Neural cell (in vitro differentiated cells): ENCODE data around the gene NAGK. TPM values are rescaled to one million over a fixed set of nuclear protein-coding genes. Genes with fewer than 3 reads are reported as not detected.

Experiments
- H2AFZ ChIP-seq: fragments of 200-600, 300-800 bp; sonication (generic), shearing (Covaris generic); 2 replicates; pipeline ENCODE4 v1.6.0; 2014; ENCODE audit warnings: low read depth, mild to moderate bottlenecking, antibody characterized with exemption, low read length, moderate library complexity
- H3F3A ChIP-seq: fragments of 200-600 bp; shearing (Covaris generic); 2 replicates; pipeline ENCODE4 v1.6.1; 2016; ENCODE audit warnings: mild to moderate bottlenecking, moderate library complexity, mixed read lengths, antibody characterized with exemption, low read length; ENCODE audit not compliant: insufficient read depth, poor library complexity, severe bottlenecking
- H3K27ac ChIP-seq: fragments of 200-600, 300-800 bp; sonication (generic), shearing (Covaris generic); 2 replicates; pipeline ENCODE4 v1.5.1; 2014; ENCODE audit warnings: mild to moderate bottlenecking, low read length, moderate library complexity
- H3K27me3 ChIP-seq: fragments of 300-800, 200-600 bp; sonication (generic), shearing (Covaris generic); 2 replicates; pipeline ENCODE4 v1.6.0; 2014; ENCODE audit warnings: mild to moderate bottlenecking, low read depth, low read length, moderate library complexity; ENCODE audit not compliant: insufficient read depth
- H3K36me3 ChIP-seq: fragments of 300-800, 200-600 bp; sonication (generic), shearing (Covaris generic); 2 replicates; pipeline ENCODE4 v1.5.1; 2014; ENCODE audit warnings: mild to moderate bottlenecking, antibody characterized with exemption, low read length, moderate library complexity; ENCODE audit not compliant: insufficient read depth
- H3K4me2 ChIP-seq: fragments of 300-800, 200-600 bp; sonication (generic), shearing (Covaris generic); 2 replicates; pipeline ENCODE4 v1.6.0; 2014; ENCODE audit warnings: mild to moderate bottlenecking, low read length
- H3K4me3 ChIP-seq: fragments of 300-800, 200-600 bp; sonication (generic), shearing (Covaris generic); 2 replicates; pipeline ENCODE4 v1.5.1; 2014; ENCODE audit warnings: mild to moderate bottlenecking, low read length, moderate library complexity
- H3K79me2 ChIP-seq: fragments of 200-600 bp; shearing (Covaris generic); replicated peaks from 2 replicates; pipeline ENCODE4 v1.6.0; 2014; ENCODE audit warnings: mild to moderate bottlenecking, low read length, moderate library complexity; ENCODE audit not compliant: insufficient read depth
- H3K9ac ChIP-seq: fragments of 300-800, 200-600 bp; sonication (generic), shearing (Covaris generic); 2 replicates; pipeline ENCODE4 v1.6.1; 2016; ENCODE audit warnings: mild to moderate bottlenecking, low read length, mixed read lengths
- H3K9me2 ChIP-seq: fragments of 200-600 bp; shearing (Covaris generic); 2 replicates; pipeline ENCODE4 v1.6.1; 2016; ENCODE audit warnings: mild to moderate bottlenecking, low read length, mixed read lengths; ENCODE audit not compliant: insufficient read depth
- H3K9me3 ChIP-seq: fragments of 200-600, 300-800 bp; sonication (generic), shearing (Covaris generic); 2 replicates; pipeline ENCODE4 v1.6.1; 2016; ENCODE audit warnings: mild to moderate bottlenecking, mixed run types, low read length, moderate library complexity, mixed read lengths
- H4K20me1 ChIP-seq: fragments of 200-600 bp; shearing (Covaris generic); 2 replicates; pipeline ENCODE4 v1.6.1; 2016; ENCODE audit warnings: mild to moderate bottlenecking, mixed run types; ENCODE audit not compliant: insufficient read depth
- CTCF ChIP-seq: fragments of 450-650 bp; IDR thresholded peaks from 2 replicates; pipeline ENCODE4 v1.5.1; 2014; ENCODE audit warnings: antibody characterized with exemption, mild to moderate bottlenecking, moderate library complexity; ENCODE audit not compliant: poor library complexity, severe bottlenecking
- EP300 ChIP-seq: fragments of 450-650 bp; conservative IDR thresholded peaks from 2 replicates; pipeline ENCODE4 v1.6.1; 2014; ENCODE audit warnings: antibody characterized with exemption, mild to moderate bottlenecking, moderate library complexity; ENCODE audit not compliant: poor library complexity, severe bottlenecking
- EZH2 ChIP-seq: fragments of 200-600, 300-800 bp; shearing (Covaris generic), sonication (generic); IDR thresholded peaks from 2 replicates; pipeline ENCODE4 v1.6.1; 2014; ENCODE audit warnings: antibody characterized with exemption, low read length, borderline replicate concordance, mild to moderate bottlenecking; ENCODE audit not compliant: insufficient read depth, poor library complexity, severe bottlenecking
- MXI1 ChIP-seq: fragments of 450-650 bp; conservative IDR thresholded peaks from 2 replicates; pipeline ENCODE4 v1.6.1; 2014; ENCODE audit warnings: antibody characterized with exemption, mild to moderate bottlenecking; ENCODE audit not compliant: poor library complexity, severe bottlenecking
- POLR2AphosphoS5 ChIP-seq: IDR thresholded peaks from 2 replicates; pipeline ENCODE4 v1.6.1; 2012
- RAD21 ChIP-seq: fragments of 450-650 bp; conservative IDR thresholded peaks from 2 replicates; pipeline ENCODE4 v1.6.1; 2014; ENCODE audit warnings: antibody characterized with exemption, mild to moderate bottlenecking, moderate library complexity
- REST ChIP-seq: IDR thresholded peaks from 2 replicates; pipeline ENCODE4 v1.6.1; 2012; ENCODE audit warnings: borderline replicate concordance
- SMC3 ChIP-seq: fragments of 450-650 bp; conservative IDR thresholded peaks from 2 replicates; pipeline ENCODE4 v1.6.1; 2014; ENCODE audit warnings: antibody characterized with exemption, mild to moderate bottlenecking, moderate library complexity; ENCODE audit not compliant: poor library complexity
- TAF1 ChIP-seq: IDR thresholded peaks from 2 replicates; pipeline ENCODE4 v1.6.1; 2012; ENCODE audit warnings: low read depth
- polyA plus RNA-seq: library from polyadenylated mRNA; depleted of rRNA; stranded (reverse); fragments of >200 nt; gene quantifications from 2 replicates; pipeline ENCODE4 v1.2.3, GENCODE V29; 2014

The NAGK gene
- polyA plus RNA-seq, 1 donor from 2014 or later: 123 TPM

- H3F3A ChIP-seq: no peaks in the 10 kb centered on the region
- no peak overlapping the region for H3K9ac ChIP-seq
- H2AFZ ChIP-seq: no peak overlapping the region
- no peak overlapping the region for H3K4me3 ChIP-seq
- no peaks in the 10 kb centered on the region for H3K9me3 ChIP-seq
- H3K27ac ChIP-seq: no peak overlapping the region
- no peaks in the 10 kb centered on the region for H3K27me3 ChIP-seq
- no peak overlapping the region for H3K4me2 ChIP-seq
- TF ChIP-seq CTCF: no peak
- TF ChIP-seq TAF1: no peak
- no peak for TF ChIP-seq EP300
- no peak for TF ChIP-seq MXI1
- no peak for TF ChIP-seq EZH2
- no peak for TF ChIP-seq RAD21
- no peak for TF ChIP-seq SMC3
- no peak for TF ChIP-seq POLR2AphosphoS5
- TF ChIP-seq REST: no peak
- H4K20me1 ChIP-seq: no peaks in the 10 kb centered on the region
- H3K9me2 ChIP-seq: no peaks in the 10 kb centered on the region
- peaks cover 28% of the 10 kb centered on the region for H3K79me2 ChIP-seq
- no peaks in the 10 kb centered on the region for H3K36me3 ChIP-seq
These were observed 4.0 kb downstream of the NAGK start for GRCh38 chr2:71072492-71072891.

DNA sequence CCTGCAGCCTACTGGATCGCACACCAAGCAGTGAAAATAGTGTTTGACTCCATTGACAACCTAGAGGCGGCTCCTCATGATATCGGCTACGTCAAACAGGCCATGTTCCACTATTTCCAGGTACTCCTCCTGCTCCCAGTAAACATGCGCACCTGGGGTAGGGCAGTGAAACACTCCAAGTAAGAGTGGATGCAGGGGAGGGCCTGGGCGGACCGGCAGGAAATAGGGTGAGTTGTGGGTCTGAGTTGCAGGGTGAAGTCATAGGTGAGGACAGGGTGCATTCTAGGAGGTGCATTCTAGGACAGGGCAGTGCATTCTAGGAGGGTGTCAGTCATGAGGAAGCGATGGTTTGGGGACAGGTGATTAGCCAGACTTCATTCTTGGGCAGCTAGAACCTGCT is 5.0 kb downstream of the NAGK start:
- Histone ChIP-seq H3K9me2 (no peaks in the 10 kb centered on the region), H3K27ac (no peak overlapping the region), H3K79me2 (peaks cover 28% of the 10 kb centered on the region), H3K36me3 (no peaks in the 10 kb centered on the region), H3K9me3 (no peaks in the 10 kb centered on the region), H3K4me2 (no peak overlapping the region), H4K20me1 (no peaks in the 10 kb centered on the region), H3K4me3 (no peak overlapping the region), H3K9ac (no peak overlapping the region), H2AFZ (no peak overlapping the region), H3F3A (no peaks in the 10 kb centered on the region), H3K27me3 (no peaks in the 10 kb centered on the region)
- TF ChIP-seq REST: no peak
- TF ChIP-seq MXI1: no peak
- TF ChIP-seq POLR2AphosphoS5: no peak
- TF ChIP-seq RAD21: no peak
- no peak for TF ChIP-seq EP300
- TF ChIP-seq CTCF: no peak
- TF ChIP-seq EZH2: no peak
- no peak for TF ChIP-seq TAF1
- TF ChIP-seq SMC3: no peak
